ENCODE data around the gene PRKAB1. TPM values are rescaled to one million over a fixed set of nuclear protein-coding genes. Genes with fewer than 3 reads are reported as not detected.

PRKAB1 gene
- total RNA-seq, 1 experiment from 2014 or later, result 32.3 TPM

GRCh38 chr12:119686355-119686754 is 18.4 kb downstream of the PRKAB1 start:
- no peak overlapping the region for H3K27ac Mint-ChIP-seq
- POLR2A ChIA-PET, result no interaction called here
- H3K4me1 Mint-ChIP-seq, result peaks cover 7% of the 10 kb centered on the region
- H3K9me3 Mint-ChIP-seq, result no peaks in the 10 kb centered on the region
- H3K36me3 Mint-ChIP-seq, result peaks cover 44% of the 10 kb centered on the region
- ATAC-seq (no peak), DNase-seq (ENCODE audit: low spot score) (no peak)
- H3K4me3 Mint-ChIP-seq, result no peak overlapping the region
- CTCF ChIA-PET, result interaction anchor here (1.2 to 2.8 kb wide), 3 partner anchors 9 to 216 kb away, joined by 3 to 15 read pairs (median 5); partner anchors contain the start of gene PRKAB1
- H3K27me3 Mint-ChIP-seq (ENCODE audit: low read depth), result no peaks in the 10 kb centered on the region
- TF ChIP-seq FOXJ3 (CRISPR knock-in tag; IDR thresholded peaks at IDR 0.05; ENCODE audit: borderline replicate concordance) (no peak), CTCF (IDR thresholded peaks at IDR 0.05) (no peak), MXD4 (CRISPR knock-in tag; IDR thresholded peaks at IDR 0.05; ENCODE audit: borderline replicate concordance) (no peak), RORB (CRISPR knock-in tag; IDR thresholded peaks at IDR 0.05) (no peak), ZNF671 (CRISPR knock-in tag; IDR thresholded peaks at IDR 0.05) (no peak), ARID4B (CRISPR knock-in tag; IDR thresholded peaks at IDR 0.05; ENCODE audit: borderline replicate concordance) (no peak)

- no peak for ATAC-seq
- Mint-ChIP-seq H3K36me3 (peaks cover 44% of the 10 kb centered on the region), H3K4me3 (no peak overlapping the region), H3K9me3 (no peaks in the 10 kb centered on the region), H3K4me1 (peaks cover 7% of the 10 kb centered on the region), H3K27me3 (ENCODE audit: low read depth) (no peaks in the 10 kb centered on the region), H3K27ac (peak overlapping the region; percentile 43; the same call in 1 of the 2 replicates)
- no peak for DNase-seq (ENCODE audit: low spot score)
- TF ChIP-seq SMAD4 (CRISPR knock-in tag; IDR thresholded peaks at IDR 0.05) (no peak), FOXP4 (CRISPR knock-in tag; IDR thresholded peaks at IDR 0.05) (no peak), ZNF232 (CRISPR knock-in tag; IDR thresholded peaks at IDR 0.05) (no peak), CTCF (IDR thresholded peaks at IDR 0.05) (no peak), USF2 (CRISPR knock-in tag; IDR thresholded peaks at IDR 0.05) (no peak)
- ChIA-PET CTCF (interaction anchor here (1.4 to 2.8 kb wide), 2 partner anchors 9 to 19 kb away, joined by 5 to 15 read pairs; partner anchors contain the start of gene PRKAB1), POLR2A (no interaction called here)
Measured at GRCh38 chr12:119686776-119687175, 18.8 kb downstream of the PRKAB1 start.
